Neutrophil (primary cell): ENCODE results near the gene RHCG.

Experiments used
- H3K27ac ChIP-seq: fragments of 200-600 bp; sonication (generic); 2 replicates; pipeline ENCODE4 v1.5.1; 2016; ENCODE audit warnings: mild to moderate bottlenecking, moderate library complexity
- H3K27me3 ChIP-seq: fragments of 200-600 bp; sonication (generic); 2 replicates; pipeline ENCODE4 v1.6.0; 2016; ENCODE audit warnings: mild to moderate bottlenecking
- H3K36me3 ChIP-seq: fragments of 200-600 bp; sonication (generic); 2 replicates; pipeline ENCODE4 v1.5.1; 2017
- H3K4me1 ChIP-seq, 2 experiments: fragments of 200-600 bp in 1 of 2; sonication (generic) in 1 of 2; 1 replicate in 1 of 2; 2 replicates in 1 of 2; pipeline versions ENCODE4 v1.5.1 to v1.6.1; 2013 to 2016; ENCODE audit warnings: low read depth in 1 of 2, low read length in 1 of 2, mild to moderate bottlenecking in 1 of 2, moderate library complexity in 1 of 2; ENCODE audit not compliant: control insufficient read depth in 1 of 2, insufficient read depth in 1 of 2
- H3K4me3 ChIP-seq, 2 experiments: fragments of 200-600 bp in 1 of 2; sonication (generic) in 1 of 2; 1 replicate in 1 of 2; 2 replicates in 1 of 2; pipeline ENCODE4 v1.5.1; 2013 to 2016; ENCODE audit warnings: low read depth in 1 of 2, low read length in 1 of 2, mild to moderate bottlenecking in 1 of 2, moderate library complexity in 1 of 2
- H3K9me3 ChIP-seq: fragments of 200-600 bp; sonication (generic); 2 replicates; pipeline ENCODE4 v1.5.1; 2016
- CTCF ChIP-seq: fragments of 200-600 bp; sonication (generic); IDR thresholded peaks from 2 replicates; pipeline ENCODE4 v1.5.1; 2016; ENCODE audit warnings: antibody characterized with exemption

Gene RHCG

GRCh38 chr15:89502867-89503595 is 6.6 kb upstream of the RHCG start:
- peaks cover 55% of the 10 kb centered on the region for H3K27me3 ChIP-seq
- H3K9me3 ChIP-seq, result no peaks in the 10 kb centered on the region
- no peak for TF ChIP-seq CTCF
- no peak overlapping the region for H3K27ac ChIP-seq
- H3K36me3 ChIP-seq, result no peaks in the 10 kb centered on the region
- H3K4me1 ChIP-seq, result no peaks in the 10 kb centered on the region
- H3K4me3 ChIP-seq, result no peak overlapping the region

DNA sequence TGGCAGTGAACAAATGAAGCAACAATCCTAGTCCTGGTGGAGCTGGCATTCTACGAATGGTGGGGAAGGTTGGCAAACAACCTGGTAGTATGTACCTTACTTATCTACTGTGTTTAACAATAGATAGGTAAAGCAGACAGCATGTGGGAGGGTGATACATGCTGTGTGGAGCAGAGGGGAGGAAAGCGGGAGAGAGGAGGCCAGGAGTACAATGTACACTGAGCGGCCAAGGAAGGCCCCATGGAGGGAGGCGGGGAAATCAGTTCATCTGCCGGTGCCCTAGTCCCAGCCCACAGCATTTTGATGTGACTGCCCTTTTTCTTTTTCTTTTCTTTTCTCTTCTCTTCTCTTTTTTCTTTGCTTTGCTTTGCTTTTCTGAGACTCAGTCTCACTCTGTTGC is 5.3 kb upstream of the RHCG start:
- TF ChIP-seq CTCF, result no peak
- no peak overlapping the region for H3K27ac ChIP-seq
- no peaks in the 10 kb centered on the region for H3K36me3 ChIP-seq
- H3K4me3 ChIP-seq, result no peak overlapping the region
- H3K27me3 ChIP-seq, result peaks cover 69% of the 10 kb centered on the region
- no peaks in the 10 kb centered on the region for H3K9me3 ChIP-seq
- no peaks in the 10 kb centered on the region for H3K4me1 ChIP-seq

DNA sequence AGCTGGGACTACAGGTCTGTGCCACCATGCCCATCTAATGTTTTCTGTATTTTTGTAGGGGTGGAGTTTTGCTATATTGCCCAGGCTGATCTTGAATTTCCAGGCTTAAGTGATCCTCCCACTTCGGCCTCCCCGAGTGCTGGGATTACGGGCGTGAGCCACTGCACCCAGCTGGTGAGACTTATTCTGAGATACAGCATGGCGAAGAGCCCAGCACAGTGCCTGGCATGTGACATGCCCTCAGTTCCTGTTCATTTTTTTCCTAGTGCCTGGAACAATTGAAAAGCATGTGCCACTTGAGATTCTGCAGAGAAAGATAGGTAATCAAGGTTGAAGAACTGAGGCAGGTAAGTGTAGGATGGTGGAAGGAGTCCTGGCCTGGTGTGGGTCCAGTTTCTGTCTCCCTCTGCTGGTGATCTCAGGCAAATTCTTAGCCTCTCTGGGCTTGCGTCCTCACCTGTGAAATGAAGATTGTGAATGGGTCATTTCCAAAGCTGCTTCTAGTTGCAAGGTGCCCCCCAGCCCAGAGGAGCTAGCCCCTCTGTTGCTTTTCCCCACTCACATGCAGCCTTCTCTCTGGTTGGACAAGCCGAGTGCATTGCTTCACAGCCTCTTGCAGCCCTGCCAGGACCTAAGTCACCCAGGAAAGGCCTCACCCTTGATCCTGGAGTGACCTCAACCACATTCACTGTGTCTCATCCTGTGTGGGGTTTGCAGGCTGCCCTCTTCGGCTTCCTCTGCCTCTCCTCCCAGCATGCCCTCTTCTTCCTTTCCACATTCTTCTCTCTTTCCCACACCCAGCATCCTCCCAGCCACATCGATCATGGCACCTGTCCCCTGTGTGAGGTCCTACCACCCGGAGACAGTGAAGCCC is 4.3 kb upstream of the RHCG start:
- H3K27me3 ChIP-seq, result peaks cover 79% of the 10 kb centered on the region
- no peak for TF ChIP-seq CTCF
- H3K4me3 ChIP-seq, result no peak overlapping the region
- no peaks in the 10 kb centered on the region for H3K36me3 ChIP-seq
- peaks cover 0 to 7% of the 10 kb centered on the region in 2 experiments for H3K4me1 ChIP-seq
- H3K27ac ChIP-seq, result no peak overlapping the region
- H3K9me3 ChIP-seq, result no peaks in the 10 kb centered on the region

DNA sequence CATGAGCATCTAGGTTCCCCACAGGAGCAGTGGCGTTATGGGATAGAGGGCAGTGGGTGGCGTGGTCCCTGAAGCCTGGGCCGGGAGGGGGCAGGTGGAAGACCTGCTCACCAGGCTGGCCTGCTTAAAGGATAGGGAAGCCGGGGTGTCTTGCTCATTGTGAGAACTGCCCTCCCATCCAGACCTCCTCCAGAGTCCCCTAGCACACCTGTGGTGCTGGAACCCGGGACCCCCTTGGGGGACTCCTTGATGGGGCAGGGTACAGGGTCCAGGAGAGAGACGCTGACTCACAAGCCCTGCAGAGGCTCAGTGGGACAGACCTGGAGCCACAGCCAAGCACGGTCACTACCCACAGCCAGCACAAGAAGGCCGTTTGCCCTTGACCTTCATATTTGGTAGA is 2.8 kb upstream of the RHCG start:
- Histone ChIP-seq H3K27me3 (peaks cover 81% of the 10 kb centered on the region), H3K4me3 (no peak overlapping the region), H3K36me3 (no peaks in the 10 kb centered on the region), H3K27ac (no peak overlapping the region), H3K4me1 (peaks cover 0 to 7% of the 10 kb centered on the region in 2 experiments), H3K9me3 (no peaks in the 10 kb centered on the region)
- no peak for TF ChIP-seq CTCF

DNA sequence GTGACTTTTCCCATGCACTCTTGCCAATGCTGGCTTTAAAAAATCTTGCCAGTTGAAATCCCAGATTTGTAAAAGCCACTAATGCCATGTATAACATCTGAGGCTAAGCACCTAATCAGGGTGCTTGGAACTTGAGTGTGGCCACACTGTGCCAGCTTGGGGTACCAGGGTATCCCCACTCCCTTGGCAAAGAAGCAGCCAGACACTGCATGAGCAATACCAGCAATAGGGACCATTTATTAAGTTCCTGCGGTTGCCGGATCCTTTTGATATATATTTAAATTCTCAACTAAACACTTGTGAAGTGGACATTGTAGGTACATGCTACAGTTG is 2.2 kb upstream of the RHCG start:
- peaks cover 85% of the 10 kb centered on the region for H3K27me3 ChIP-seq
- H3K36me3 ChIP-seq, result no peaks in the 10 kb centered on the region
- peaks cover 0 to 7% of the 10 kb centered on the region in 2 experiments for H3K4me1 ChIP-seq
- no peak overlapping the region for H3K4me3 ChIP-seq
- TF ChIP-seq CTCF, result no peak
- H3K9me3 ChIP-seq, result no peaks in the 10 kb centered on the region
- no peak overlapping the region for H3K27ac ChIP-seq
